Calu3 (cell line): ENCODE results near the gene DGCR2. TPM values are rescaled to one million over a fixed set of nuclear protein-coding genes. Genes with fewer than 3 reads are reported as not detected.

ENCODE experiments used
- BruUV-seq: library from RNA; stranded (reverse); fragments of 400-500 nt; replicated peaks from 2 replicates; lab custom pipeline; 2021; lab: Mats Ljungman, UMichigan
- CTCF ChIA-PET: fragments of 300-600 bp; sonication (Branson Sonifier 250); formaldehyde crosslinking; loops from one replicate; lab custom pipeline; 2022; ENCODE audit warnings: antibody characterized with exemption; lab: Charles Lee
- DNase-seq: peaks from one replicate; pipeline ENCODE4 v3.0.0; 2022
- H3K27ac Mint-ChIP-seq: one replicate; pipeline ENCODE4 v1.8.0; 2022; ENCODE audit warnings: mixed read lengths; ENCODE audit not compliant: unreplicated experiment
- H3K27me3 Mint-ChIP-seq: one replicate; pipeline ENCODE4 v1.8.0; 2022; ENCODE audit warnings: mixed read lengths; ENCODE audit not compliant: unreplicated experiment
- H3K36me3 Mint-ChIP-seq: one replicate; pipeline ENCODE4 v1.8.0; 2022; ENCODE audit warnings: mild to moderate bottlenecking, moderate library complexity, mixed read lengths; ENCODE audit not compliant: insufficient read depth, unreplicated experiment
- H3K4me1 Mint-ChIP-seq: one replicate; pipeline ENCODE4 v1.8.0; 2022; ENCODE audit warnings: mild to moderate bottlenecking, low read depth, mixed read lengths; ENCODE audit not compliant: unreplicated experiment
- H3K4me3 Mint-ChIP-seq: one replicate; pipeline ENCODE4 v1.8.0; 2022; ENCODE audit warnings: mild to moderate bottlenecking, low read depth, moderate library complexity, mixed read lengths; ENCODE audit not compliant: unreplicated experiment
- H3K9me3 Mint-ChIP-seq: one replicate; pipeline ENCODE4 v1.8.0; 2022; ENCODE audit warnings: low read depth, mixed read lengths; ENCODE audit not compliant: unreplicated experiment
- CTCF ChIP-seq: fragments of 200-600 bp; IDR thresholded peaks from one replicate; pipeline ENCODE4 v1.8.0; 2022; ENCODE audit warnings: antibody characterized with exemption; ENCODE audit not compliant: unreplicated experiment
- intact Hi-C: fragments of 100-400 bp; cut with micrococcal nuclease; formaldehyde crosslinking; loops from one replicate; pipeline ENCODE4 v1.10.0; 2022; ENCODE audit not compliant: unreplicated experiment
- total RNA-seq: library from RNA; stranded (reverse); gene quantifications from 2 replicates; pipeline ENCODE4 v1.2.3, GENCODE V29; 2022

DGCR2 gene
- total RNA-seq, 1 experiment from 2014 or later = 76.4 TPM

GRCh38 chr22:19152942-19153883 is 31.0 kb upstream of the DGCR2 start:
- no TSS peak for BruUV-seq
- Mint-ChIP-seq H3K36me3 (no peaks in the 10 kb centered on the region), H3K27ac (no peak overlapping the region), H3K4me1 (no peaks in the 10 kb centered on the region), H3K9me3 (no peaks in the 10 kb centered on the region), H3K4me3 (no peak overlapping the region), H3K27me3 (peaks cover 45% of the 10 kb centered on the region)
- CTCF ChIA-PET = interaction anchor here (0.6 kb wide), 1 partner anchor 22 kb away, joined by 3 read pairs; no protein-coding TSS in a partner anchor
- no peak for TF ChIP-seq CTCF
- DNase-seq = no peak
- intact Hi-C loops = no loop called here

- no peaks in the 10 kb centered on the region for H3K4me1 Mint-ChIP-seq
- peaks cover 61% of the 10 kb centered on the region for H3K27me3 Mint-ChIP-seq
- no peak overlapping the region for H3K4me3 Mint-ChIP-seq
- H3K36me3 Mint-ChIP-seq = no peaks in the 10 kb centered on the region
- DNase-seq = no peak
- BruUV-seq = no TSS peak
- no peak overlapping the region for H3K27ac Mint-ChIP-seq
- H3K9me3 Mint-ChIP-seq = no peaks in the 10 kb centered on the region
- TF ChIP-seq CTCF = no peak
- intact Hi-C loops = no loop called here
- CTCF ChIA-PET = no interaction called here
Observed at GRCh38 chr22:19151329-19152191, 29.3 kb upstream of the DGCR2 start.

GRCh38 chr22:19150482-19151328 is 28.5 kb upstream of the DGCR2 start:
- no TSS peak for BruUV-seq
- Mint-ChIP-seq H3K27ac (no peak overlapping the region), H3K4me3 (no peak overlapping the region), H3K27me3 (peaks cover 69% of the 10 kb centered on the region), H3K4me1 (no peaks in the 10 kb centered on the region), H3K36me3 (no peaks in the 10 kb centered on the region), H3K9me3 (no peaks in the 10 kb centered on the region)
- intact Hi-C loops = no loop called here
- TF ChIP-seq CTCF = no peak
- DNase-seq = no peak
- CTCF ChIA-PET = no interaction called here

- Mint-ChIP-seq H3K4me1 (no peaks in the 10 kb centered on the region), H3K36me3 (no peaks in the 10 kb centered on the region), H3K9me3 (no peaks in the 10 kb centered on the region), H3K27ac (no peak within 1 kb of the TSS), H3K27me3 (peaks cover 69% of the 10 kb centered on the region), H3K4me3 (no peak within 1 kb of the TSS)
- intact Hi-C loops = no loop called here
- DNase-seq = no peak
- BruUV-seq = no TSS peak
- CTCF ChIA-PET = no interaction called here
- TF ChIP-seq CTCF = no peak
Observed at GRCh38 chr22:19149991-19150390, 27.8 kb upstream of the DGCR2 start, which contains the start of gene GSC2. GSC2 (minus strand) TSS chr22:19150292; CDS start chr22:19150283, 9 bp downstream.
